Fibroblast of lung (primary cell): ENCODE measurements around the gene TMEM19. TPM values are rescaled to one million over a fixed set of nuclear protein-coding genes. Genes with fewer than 3 reads are reported as not detected.

Source experiments
- DNase-seq, 2 donors: peaks; one replicate each; pipeline versions ENCODE4 v3.0.0 to v3.0.0-alpha.2; 2010; ENCODE audit warnings: low read depth in 2 of 2
- H2AFZ ChIP-seq: 2 replicates; pipeline ENCODE4 v1.5.1; 2012; ENCODE audit warnings: low read length, control low read depth, inconsistent platforms
- H3K27ac ChIP-seq: 2 replicates; pipeline ENCODE4 v1.5.1; 2011; ENCODE audit warnings: low read length, control low read depth; ENCODE audit not compliant: insufficient read depth
- H3K27me3 ChIP-seq: 2 replicates; pipeline ENCODE4 v1.5.1; 2011; ENCODE audit warnings: mild to moderate bottlenecking, low read length; ENCODE audit not compliant: control insufficient read depth, insufficient read depth
- H3K36me3 ChIP-seq: 2 replicates; pipeline ENCODE4 v1.5.1; 2011; ENCODE audit warnings: low read length; ENCODE audit not compliant: control insufficient read depth, insufficient read depth
- H3K4me1 ChIP-seq: 2 replicates; pipeline ENCODE4 v1.5.1; 2011; ENCODE audit warnings: low read length; ENCODE audit not compliant: control insufficient read depth, insufficient read depth; ENCODE audit errors: extremely low read depth
- H3K4me2 ChIP-seq: 2 replicates; pipeline ENCODE4 v1.5.1; 2011; ENCODE audit warnings: low read length, control low read depth; ENCODE audit not compliant: insufficient read depth; ENCODE audit errors: extremely low read depth
- H3K4me3 ChIP-seq, 4 experiments: fragments of 200-600 bp in 1 of 4; sonication (generic) in 1 of 4; replicated peaks in 1 of 4; 2 replicates each; pipeline ENCODE4 v1.5.1; 2011 to 2016; ENCODE audit warnings: low read length in 4 of 4, low read depth in 3 of 4, mild to moderate bottlenecking in 3 of 4, control low read depth in 2 of 4, inconsistent platforms in 1 of 4, mixed read lengths in 1 of 4; ENCODE audit not compliant: insufficient read depth in 1 of 4; ENCODE audit errors: control extremely low read depth in 1 of 4
- H3K79me2 ChIP-seq: 2 replicates; pipeline ENCODE4 v1.5.1; 2012; ENCODE audit warnings: mild to moderate bottlenecking, low read length, inconsistent platforms; ENCODE audit not compliant: control insufficient read depth, insufficient read depth
- H3K9ac ChIP-seq: 2 replicates; pipeline ENCODE4 v1.5.1; 2011; ENCODE audit warnings: mild to moderate bottlenecking, low read length, control low read depth; ENCODE audit not compliant: insufficient read depth
- H3K9me3 ChIP-seq: 2 replicates; pipeline ENCODE4 v1.5.1; 2012; ENCODE audit warnings: low read depth, low read length; ENCODE audit not compliant: control insufficient read depth, insufficient read depth
- H4K20me1 ChIP-seq: 2 replicates; pipeline ENCODE4 v1.5.1; 2011; ENCODE audit warnings: low read length; ENCODE audit not compliant: control insufficient read depth, insufficient read depth; ENCODE audit errors: extremely low read depth
- EZH2 ChIP-seq: IDR thresholded peaks from 2 replicates; pipeline ENCODE4 v1.5.1; 2012; ENCODE audit warnings: low read length, control low read depth, mild to moderate bottlenecking; ENCODE audit errors: missing control alignments
- polyA plus RNA-seq, 2 donors: library from polyadenylated mRNA; depleted of rRNA in 1 of 2; stranded (reverse) in 1 of 2; unstranded in 1 of 2; fragments of >200 nt; gene quantifications; 2 replicates each; pipeline ENCODE4 v1.2.1, GENCODE V29; 2011 to 2012; ENCODE audit warnings: missing spikeins in 1 of 2
- total RNA-seq: library from RNA; depleted of rRNA; stranded (reverse); fragments of >200 nt; gene quantifications from 2 replicates; pipeline ENCODE4 v1.2.1, GENCODE V29; 2014
- TF ChIP-seq, protein P1 (sequence below), 2 donors: IDR thresholded peaks in 1 of 2; conservative IDR thresholded peaks in 1 of 2; 1 replicate in 1 of 2; 2 replicates in 1 of 2; pipeline ENCODE4 v1.5.1; 2011 to 2012; ENCODE audit warnings: low read length in 2 of 2, control low read depth in 1 of 2, inconsistent platforms in 1 of 2, low read depth in 1 of 2, mild to moderate bottlenecking in 1 of 2

Gene TMEM19
- total and polyA plus RNA-seq, 2 donors (not counting 1 experiment from before 2014, with no cell fraction given): 19.6 to 25.1 TPM

DNA sequence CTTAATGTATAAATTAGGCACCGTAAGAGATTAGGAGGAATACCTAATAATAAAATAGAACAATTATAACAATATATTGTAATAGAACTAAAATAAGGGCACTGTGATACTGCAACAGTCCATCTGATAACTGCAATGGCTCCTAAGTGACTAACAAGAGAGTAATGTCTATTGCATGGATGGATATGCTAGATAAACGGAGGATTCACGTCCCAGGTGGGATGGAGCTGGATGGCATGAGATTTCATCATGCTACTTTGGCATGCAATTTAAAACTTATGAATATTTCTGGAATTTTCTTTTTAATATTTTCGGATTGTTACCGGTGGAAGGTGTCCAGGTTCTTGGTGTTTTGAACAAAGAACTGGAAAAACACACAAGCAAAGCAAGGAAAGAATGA is 2.2 kb upstream of the TMEM19 start:
- Histone ChIP-seq H3K79me2 (no peaks in the 10 kb centered on the region), H4K20me1 (no peaks in the 10 kb centered on the region), H3K4me1 (no peaks in the 10 kb centered on the region), H3K4me2 (no peak overlapping the region), H2AFZ (no peak overlapping the region), H3K9me3 (no peaks in the 10 kb centered on the region), H3K36me3 (no peaks in the 10 kb centered on the region), H3K9ac (no peak overlapping the region), H3K27me3 (no peaks in the 10 kb centered on the region), H3K4me3 (no peak overlapping the region), H3K27ac (no peak overlapping the region)
- TF ChIP-seq, protein P1, sequence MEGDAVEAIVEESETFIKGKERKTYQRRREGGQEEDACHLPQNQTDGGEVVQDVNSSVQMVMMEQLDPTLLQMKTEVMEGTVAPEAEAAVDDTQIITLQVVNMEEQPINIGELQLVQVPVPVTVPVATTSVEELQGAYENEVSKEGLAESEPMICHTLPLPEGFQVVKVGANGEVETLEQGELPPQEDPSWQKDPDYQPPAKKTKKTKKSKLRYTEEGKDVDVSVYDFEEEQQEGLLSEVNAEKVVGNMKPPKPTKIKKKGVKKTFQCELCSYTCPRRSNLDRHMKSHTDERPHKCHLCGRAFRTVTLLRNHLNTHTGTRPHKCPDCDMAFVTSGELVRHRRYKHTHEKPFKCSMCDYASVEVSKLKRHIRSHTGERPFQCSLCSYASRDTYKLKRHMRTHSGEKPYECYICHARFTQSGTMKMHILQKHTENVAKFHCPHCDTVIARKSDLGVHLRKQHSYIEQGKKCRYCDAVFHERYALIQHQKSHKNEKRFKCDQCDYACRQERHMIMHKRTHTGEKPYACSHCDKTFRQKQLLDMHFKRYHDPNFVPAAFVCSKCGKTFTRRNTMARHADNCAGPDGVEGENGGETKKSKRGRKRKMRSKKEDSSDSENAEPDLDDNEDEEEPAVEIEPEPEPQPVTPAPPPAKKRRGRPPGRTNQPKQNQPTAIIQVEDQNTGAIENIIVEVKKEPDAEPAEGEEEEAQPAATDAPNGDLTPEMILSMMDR (conservative IDR thresholded peaks at IDR 0.05 in 1 of 2, IDR thresholded peaks at IDR 0.05 in 1 of 2; ENCODE audit: low read depth in 1 of 2, low read length in 2 of 2): no peak
- no peak for TF ChIP-seq EZH2
- DNase-seq: no peak

DNA sequence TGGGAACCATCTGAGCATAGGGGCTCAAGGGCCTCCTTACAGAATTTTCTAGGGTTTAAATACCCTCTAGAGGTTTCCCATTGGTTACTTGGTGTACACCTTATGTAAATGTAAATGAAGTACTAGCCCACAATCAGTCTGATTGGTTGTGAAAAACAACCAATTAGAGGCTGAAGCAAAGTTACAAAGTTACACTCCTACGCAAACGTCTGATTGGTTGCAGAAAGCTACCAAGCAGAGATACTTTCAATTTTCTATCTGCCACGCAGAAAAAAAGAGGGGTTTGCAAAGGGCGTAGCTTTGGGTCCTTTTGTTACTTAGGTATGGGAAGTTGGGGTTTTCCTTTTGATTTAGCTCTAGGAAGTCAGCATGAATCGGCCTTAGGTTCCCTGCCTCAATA is 1.8 kb upstream of the TMEM19 start:
- no peak overlapping the region for H3K4me2 ChIP-seq
- no peaks in the 10 kb centered on the region for H3K9me3 ChIP-seq
- DNase-seq: no peak
- no peak overlapping the region for H3K27ac ChIP-seq
- no peaks in the 10 kb centered on the region for H3K4me1 ChIP-seq
- H3K4me3 ChIP-seq: no peak overlapping the region
- TF ChIP-seq, protein P1 (conservative IDR thresholded peaks at IDR 0.05 in 1 of 2, IDR thresholded peaks at IDR 0.05 in 1 of 2; ENCODE audit: low read depth in 1 of 2, low read length in 2 of 2): no peak
- no peak for TF ChIP-seq EZH2
- no peak overlapping the region for H2AFZ ChIP-seq
- H3K79me2 ChIP-seq: no peaks in the 10 kb centered on the region
- H3K36me3 ChIP-seq: no peaks in the 10 kb centered on the region
- H4K20me1 ChIP-seq: no peaks in the 10 kb centered on the region
- no peak overlapping the region for H3K9ac ChIP-seq
- no peaks in the 10 kb centered on the region for H3K27me3 ChIP-seq

DNA sequence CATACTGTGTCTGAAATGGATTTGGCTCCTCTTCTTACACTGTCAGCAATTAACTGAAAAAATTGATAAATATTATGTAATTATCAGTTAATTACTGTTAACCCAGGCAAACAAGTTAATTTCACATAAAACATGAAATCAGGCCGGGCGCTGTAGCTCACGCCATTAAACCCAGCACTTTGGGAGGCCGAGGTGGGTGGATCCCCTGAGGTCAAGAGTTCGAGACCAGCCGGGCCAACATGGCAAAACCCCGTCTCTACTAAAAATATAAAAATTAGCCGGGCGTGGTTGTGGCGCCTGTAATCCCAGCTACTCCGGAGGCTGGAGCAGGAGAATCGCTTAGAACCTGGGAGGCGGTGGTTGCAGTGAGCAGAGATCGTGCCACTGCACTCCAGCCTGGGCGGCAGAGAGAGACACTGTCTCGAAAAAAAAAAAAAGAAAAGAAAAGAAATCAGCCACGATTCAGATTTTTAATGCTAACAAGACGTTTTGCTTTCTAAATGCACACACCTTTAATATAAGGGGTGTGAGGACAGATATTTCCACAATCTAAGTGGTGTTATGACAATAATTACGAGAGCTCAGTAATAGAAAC is 473 bp upstream of the TMEM19 start:
- Histone ChIP-seq H3K36me3 (no peaks in the 10 kb centered on the region), H4K20me1 (no peaks in the 10 kb centered on the region), H3K4me3 (peak overlapping the region; percentile 75 to 96 (median 77)), H3K9me3 (no peaks in the 10 kb centered on the region), H2AFZ (peak overlapping the region; percentile 94), H3K79me2 (no peaks in the 10 kb centered on the region), H3K27ac (peak overlapping the region; percentile 64), H3K4me1 (no peaks in the 10 kb centered on the region), H3K4me2 (peak overlapping the region; percentile 65), H3K27me3 (no peaks in the 10 kb centered on the region), H3K9ac (no peak overlapping the region)
- TF ChIP-seq, protein P1 (conservative IDR thresholded peaks at IDR 0.05 in 1 of 2, IDR thresholded peaks at IDR 0.05 in 1 of 2; ENCODE audit: low read depth in 1 of 2, low read length in 2 of 2): no peak
- no peak for TF ChIP-seq EZH2
- DNase-seq: no peak
